Central memory CD8-positive, alpha-beta T cell (primary cell): ENCODE results near the gene PRSS27.

Experiments
- ATAC-seq: fragments of 150-1000 bp; cut with Tn5 transposase; replicated peaks from 2 replicates; pipeline ENCODE4 v1.10.0; 2022; ENCODE audit warnings: mild to moderate bottlenecking, moderate FRiP score, moderate number of reproducible peaks; ENCODE audit not compliant: poor library complexity, severe bottlenecking; ENCODE audit errors: extremely low read depth
- DNase-seq, 2 donors: peaks; one replicate each; pipeline ENCODE4 v3.0.0; 2021; ENCODE audit warnings: low spot score in 2 of 2
- H3K27ac Mint-ChIP-seq: one replicate; pipeline ENCODE4 v1.8.0; 2022; ENCODE audit warnings: low read depth, mild to moderate bottlenecking, moderate library complexity, mixed read lengths
- H3K27me3 Mint-ChIP-seq: one replicate; pipeline ENCODE4 v1.8.0; 2022; ENCODE audit warnings: mixed read lengths
- H3K36me3 Mint-ChIP-seq: one replicate; pipeline ENCODE4 v1.8.0; 2022; ENCODE audit warnings: mild to moderate bottlenecking, moderate library complexity, mixed read lengths; ENCODE audit not compliant: insufficient read depth
- H3K4me1 Mint-ChIP-seq: one replicate; pipeline ENCODE4 v1.8.0; 2022; ENCODE audit warnings: mixed read lengths
- H3K4me3 Mint-ChIP-seq: one replicate; pipeline ENCODE4 v1.8.0; 2022; ENCODE audit warnings: mild to moderate bottlenecking, moderate library complexity, mixed read lengths
- H3K9me3 Mint-ChIP-seq: one replicate; pipeline ENCODE4 v1.8.0; 2022; ENCODE audit warnings: mixed read lengths

Gene PRSS27

DNA sequence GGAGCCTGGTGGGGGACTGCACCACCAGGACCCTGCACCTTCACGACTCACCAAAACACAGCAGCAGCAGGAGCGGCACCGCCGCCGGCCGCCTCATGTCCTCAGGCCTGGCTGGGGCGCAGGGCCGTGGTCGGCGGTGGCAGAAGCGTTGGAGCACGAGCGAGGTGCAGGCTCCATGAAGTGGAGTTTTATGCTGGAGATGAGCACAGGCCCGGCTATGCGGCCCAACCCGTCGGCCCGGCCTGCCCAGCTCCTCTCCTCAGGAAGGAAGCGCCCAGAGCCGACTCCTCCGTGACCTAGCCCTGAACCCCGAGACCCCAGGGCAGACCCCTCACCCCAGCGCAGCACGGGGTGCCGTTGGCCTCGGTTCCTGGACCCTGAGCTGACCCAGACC, at the start of gene PRSS27:
Gene PRSS27, minus strand, starts transcription at position 161 of the 394 bp plus-strand sequence. Its CDS starts 64 bp downstream, at position 97.
- peaks cover 3% of the 10 kb centered on the region for H3K36me3 Mint-ChIP-seq
- ATAC-seq (no peak), DNase-seq (no peak)
- peaks cover 7% of the 10 kb centered on the region for H3K4me1 Mint-ChIP-seq
- peak within 1 kb of the TSS; percentile 70 for H3K27ac Mint-ChIP-seq
- peaks cover 12% of the 10 kb centered on the region for H3K27me3 Mint-ChIP-seq
- peak within 1 kb of the TSS; percentile 78 for H3K4me3 Mint-ChIP-seq
- no peaks in the 10 kb centered on the region for H3K9me3 Mint-ChIP-seq

- H3K27me3 Mint-ChIP-seq, result no peaks in the 10 kb centered on the region
- H3K4me3 Mint-ChIP-seq, result peak overlapping the region; percentile 50
- no peak for ATAC-seq
- H3K9me3 Mint-ChIP-seq, result no peaks in the 10 kb centered on the region
- DNase-seq, result no peak
- H3K4me1 Mint-ChIP-seq, result peaks cover 40% of the 10 kb centered on the region
- peak overlapping the region; percentile 94 for H3K27ac Mint-ChIP-seq
- H3K36me3 Mint-ChIP-seq, result peaks cover 82% of the 10 kb centered on the region
Measured at GRCh38 chr16:2769675-2770056, 49.6 kb upstream of the PRSS27 start.

GRCh38 chr16:2769100-2769529, 49.1 kb upstream of the PRSS27 start:
- Mint-ChIP-seq H3K36me3 (peaks cover 87% of the 10 kb centered on the region), H3K27ac (peak overlapping the region; percentile 94), H3K9me3 (no peaks in the 10 kb centered on the region), H3K4me1 (peaks cover 40% of the 10 kb centered on the region), H3K4me3 (peak overlapping the region; percentile 50), H3K27me3 (no peaks in the 10 kb centered on the region)
- ATAC-seq, result no peak
- no peak for DNase-seq

- DNase-seq (no peak), ATAC-seq (no peak)
- Mint-ChIP-seq H3K4me1 (peaks cover 45% of the 10 kb centered on the region), H3K27me3 (no peaks in the 10 kb centered on the region), H3K4me3 (peak overlapping the region; percentile 52), H3K36me3 (peaks cover 92% of the 10 kb centered on the region), H3K9me3 (no peaks in the 10 kb centered on the region), H3K27ac (peak overlapping the region; percentile 94)
Measured at GRCh38 chr16:2768403-2769089, 48.5 kb upstream of the PRSS27 start.

GRCh38 chr16:2767891-2768290, 47.9 kb upstream of the PRSS27 start:
- H3K4me3 Mint-ChIP-seq, result peak overlapping the region; percentile 52
- H3K9me3 Mint-ChIP-seq, result no peaks in the 10 kb centered on the region
- no peaks in the 10 kb centered on the region for H3K27me3 Mint-ChIP-seq
- peak overlapping the region; percentile 94 for H3K27ac Mint-ChIP-seq
- peaks cover 49% of the 10 kb centered on the region for H3K4me1 Mint-ChIP-seq
- H3K36me3 Mint-ChIP-seq, result peaks cover 97% of the 10 kb centered on the region
- DNase-seq, result no peak
- no peak for ATAC-seq

- Mint-ChIP-seq H3K27me3 (no peaks in the 10 kb centered on the region), H3K9me3 (no peaks in the 10 kb centered on the region), H3K4me3 (no peak overlapping the region), H3K36me3 (peaks cover 98% of the 10 kb centered on the region), H3K4me1 (peaks cover 44% of the 10 kb centered on the region), H3K27ac (peak overlapping the region; percentile 94)
- ATAC-seq (no peak), DNase-seq (no peak)
Measured at GRCh38 chr16:2767140-2767731, 47.2 kb upstream of the PRSS27 start.

DNA sequence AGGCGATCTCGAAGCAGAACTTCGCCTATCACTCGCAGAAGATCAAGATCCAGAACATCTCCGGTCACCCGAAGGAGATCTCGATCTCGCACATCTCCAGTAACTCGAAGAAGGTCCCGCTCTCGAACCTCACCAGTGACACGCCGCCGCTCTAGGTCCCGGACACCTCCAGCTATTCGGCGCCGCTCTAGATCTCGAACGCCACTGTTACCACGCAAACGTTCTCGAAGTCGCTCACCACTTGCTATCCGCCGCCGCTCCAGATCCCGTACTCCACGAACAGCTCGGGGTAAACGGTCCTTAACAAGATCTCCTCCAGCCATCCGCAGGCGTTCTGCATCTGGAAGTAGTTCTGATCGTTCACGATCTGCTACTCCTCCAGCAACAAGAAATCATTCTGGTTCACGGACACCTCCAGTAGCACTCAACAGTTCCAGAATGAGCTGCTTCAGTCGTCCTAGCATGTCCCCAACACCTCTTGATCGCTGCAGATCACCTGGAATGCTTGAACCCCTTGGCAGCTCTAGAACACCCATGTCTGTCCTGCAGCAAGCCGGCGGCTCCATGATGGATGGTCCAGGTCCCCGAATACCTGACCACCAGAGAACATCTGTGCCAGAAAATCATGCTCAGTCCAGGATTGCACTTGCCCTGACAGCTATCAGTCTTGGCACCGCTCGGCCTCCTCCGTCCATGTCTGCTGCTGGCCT, 46.6 kb upstream of the PRSS27 start:
- peaks cover 44% of the 10 kb centered on the region for H3K4me1 Mint-ChIP-seq
- ATAC-seq, result no peak
- no peaks in the 10 kb centered on the region for H3K9me3 Mint-ChIP-seq
- H3K4me3 Mint-ChIP-seq, result peak overlapping the region; percentile 64
- H3K27ac Mint-ChIP-seq, result peak overlapping the region; percentile 94
- no peak for DNase-seq
- H3K27me3 Mint-ChIP-seq, result no peaks in the 10 kb centered on the region
- H3K36me3 Mint-ChIP-seq, result peaks cover 98% of the 10 kb centered on the region

DNA sequence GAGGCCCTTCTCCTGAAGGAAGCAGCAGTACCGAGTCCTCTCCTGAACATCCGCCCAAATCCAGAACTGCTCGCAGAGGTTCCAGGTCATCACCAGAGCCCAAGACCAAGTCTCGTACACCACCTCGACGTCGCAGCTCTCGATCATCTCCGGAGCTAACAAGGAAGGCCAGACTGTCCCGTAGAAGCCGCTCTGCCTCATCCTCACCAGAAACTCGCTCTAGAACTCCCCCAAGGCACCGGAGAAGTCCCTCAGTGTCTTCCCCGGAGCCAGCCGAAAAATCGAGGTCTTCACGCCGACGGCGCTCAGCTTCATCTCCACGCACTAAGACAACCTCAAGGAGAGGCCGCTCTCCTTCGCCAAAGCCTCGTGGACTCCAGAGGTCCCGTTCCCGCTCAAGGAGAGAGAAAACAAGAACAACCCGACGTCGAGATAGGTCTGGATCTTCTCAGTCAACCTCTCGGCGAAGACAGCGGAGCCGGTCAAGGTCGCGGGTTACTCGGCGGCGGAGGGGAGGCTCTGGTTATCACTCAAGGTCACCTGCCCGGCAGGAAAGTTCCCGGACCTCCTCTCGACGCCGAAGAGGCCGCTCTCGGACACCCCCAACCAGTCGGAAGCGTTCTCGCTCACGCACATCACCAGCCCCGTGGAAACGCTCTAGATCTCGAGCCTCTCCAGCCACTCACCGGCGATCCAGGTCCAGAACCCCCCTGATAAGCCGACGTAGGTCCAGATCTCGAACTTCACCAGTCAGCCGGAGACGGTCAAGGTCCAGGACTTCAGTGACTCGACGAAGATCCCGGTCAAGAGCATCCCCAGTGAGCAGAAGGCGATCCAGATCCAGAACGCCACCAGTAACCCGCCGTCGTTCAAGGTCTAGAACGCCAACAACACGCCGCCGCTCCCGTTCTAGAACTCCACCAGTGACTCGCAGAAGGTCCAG, 45.7 kb upstream of the PRSS27 start:
- Mint-ChIP-seq H3K4me3 (peak overlapping the region; percentile 50), H3K27me3 (no peaks in the 10 kb centered on the region), H3K4me1 (peaks cover 53% of the 10 kb centered on the region), H3K9me3 (no peaks in the 10 kb centered on the region), H3K36me3 (peaks cover 98% of the 10 kb centered on the region), H3K27ac (peak overlapping the region; percentile 94)
- DNase-seq (no peak), ATAC-seq (no peak)

DNA sequence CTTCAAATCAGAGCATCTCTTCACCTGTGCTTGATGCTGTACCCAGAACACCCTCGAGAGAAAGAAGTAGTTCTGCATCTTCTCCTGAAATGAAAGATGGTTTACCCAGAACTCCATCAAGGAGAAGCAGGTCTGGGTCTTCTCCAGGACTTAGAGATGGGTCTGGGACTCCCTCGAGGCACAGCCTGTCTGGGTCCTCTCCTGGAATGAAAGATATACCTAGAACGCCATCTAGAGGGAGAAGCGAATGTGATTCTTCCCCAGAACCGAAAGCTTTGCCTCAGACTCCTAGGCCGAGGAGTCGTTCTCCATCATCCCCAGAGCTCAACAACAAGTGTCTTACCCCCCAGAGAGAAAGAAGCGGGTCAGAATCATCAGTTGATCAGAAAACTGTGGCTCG, 44.7 kb upstream of the PRSS27 start:
- DNase-seq (no peak), ATAC-seq (no peak)
- Mint-ChIP-seq H3K36me3 (peaks cover 98% of the 10 kb centered on the region), H3K27me3 (no peaks in the 10 kb centered on the region), H3K4me3 (no peak overlapping the region), H3K27ac (peak overlapping the region; percentile 94), H3K9me3 (no peaks in the 10 kb centered on the region), H3K4me1 (peaks cover 57% of the 10 kb centered on the region)

DNA sequence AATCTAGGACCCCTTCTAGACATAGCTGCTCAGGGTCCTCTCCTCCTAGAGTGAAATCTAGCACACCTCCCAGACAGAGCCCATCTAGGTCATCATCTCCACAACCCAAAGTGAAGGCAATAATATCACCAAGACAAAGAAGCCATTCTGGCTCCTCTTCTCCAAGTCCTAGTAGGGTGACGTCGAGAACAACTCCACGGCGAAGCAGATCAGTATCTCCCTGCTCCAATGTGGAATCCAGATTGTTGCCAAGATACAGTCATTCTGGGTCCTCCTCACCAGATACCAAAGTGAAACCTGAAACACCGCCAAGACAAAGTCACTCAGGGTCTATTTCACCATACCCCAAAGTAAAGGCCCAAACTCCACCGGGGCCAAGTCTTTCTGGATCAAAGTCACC, 43.1 kb upstream of the PRSS27 start:
- peaks cover 57% of the 10 kb centered on the region for H3K4me1 Mint-ChIP-seq

DNA sequence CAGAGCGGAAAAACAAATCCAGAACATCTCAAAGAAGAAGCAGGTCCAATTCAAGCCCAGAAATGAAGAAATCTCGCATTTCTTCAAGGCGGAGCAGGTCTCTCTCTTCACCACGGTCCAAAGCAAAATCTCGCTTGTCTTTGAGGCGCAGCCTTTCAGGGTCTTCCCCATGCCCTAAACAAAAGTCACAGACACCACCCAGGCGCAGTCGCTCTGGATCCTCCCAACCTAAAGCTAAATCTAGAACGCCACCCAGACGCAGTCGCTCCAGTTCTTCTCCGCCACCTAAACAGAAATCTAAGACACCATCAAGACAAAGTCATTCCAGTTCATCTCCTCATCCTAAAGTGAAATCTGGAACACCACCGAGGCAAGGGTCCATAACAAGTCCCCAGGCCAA, 42.7 kb upstream of the PRSS27 start:
- no peaks in the 10 kb centered on the region for H3K27me3 Mint-ChIP-seq
- H3K27ac Mint-ChIP-seq, result peak overlapping the region; percentile 42
- no peak for ATAC-seq

More for the DNA sequence above, 43.1 kb upstream of the PRSS27 start:
- Mint-ChIP-seq H3K27me3 (no peaks in the 10 kb centered on the region), H3K36me3 (peaks cover 99% of the 10 kb centered on the region), H3K4me3 (peak overlapping the region; percentile 5), H3K9me3 (no peaks in the 10 kb centered on the region), H3K27ac (no peak overlapping the region)
- ATAC-seq (no peak), DNase-seq (no peak)

More for the DNA sequence above, 42.7 kb upstream of the PRSS27 start:
- Mint-ChIP-seq H3K4me1 (peaks cover 56% of the 10 kb centered on the region), H3K4me3 (peak overlapping the region; percentile 5), H3K36me3 (peaks cover 99% of the 10 kb centered on the region), H3K9me3 (no peaks in the 10 kb centered on the region)
- no peak for DNase-seq
